GM23338 (cell line): ENCODE measurements around the gene COL4A2. TPM values are rescaled to one million over a fixed set of nuclear protein-coding genes. Genes with fewer than 3 reads are reported as not detected.

Experiments
- ATAC-seq: fragments of 200-7000 bp; cut with Tn5 transposase; 3 replicates; pipeline ENCODE4 v1.9.1; 2020
- DNase-seq: peaks from one replicate; pipeline ENCODE4 v3.0.0-alpha.2; 2015; ENCODE audit warnings: low spot score
- H2AFZ ChIP-seq: fragments of 200-600 bp; sonication (generic); 2 replicates; pipeline ENCODE4 v1.8.0; 2016; ENCODE audit warnings: antibody characterized with exemption, mild to moderate bottlenecking, moderate library complexity
- H3F3A ChIP-seq: fragments of 200-600 bp; sonication (generic); replicated peaks from 2 replicates; pipeline ENCODE4 v1.8.0; 2017; ENCODE audit warnings: antibody characterized with exemption, mixed run types, low read depth
- H3K27ac ChIP-seq: fragments of 200-600 bp; sonication (generic); 2 replicates; pipeline ENCODE4 v1.6.1; 2016; ENCODE audit warnings: low read depth
- H3K27me3 ChIP-seq: fragments of 200-600 bp; sonication (generic); 2 replicates; pipeline ENCODE4 v1.8.0; 2016; ENCODE audit warnings: mild to moderate bottlenecking, mixed run types, moderate library complexity; ENCODE audit not compliant: insufficient read depth
- H3K36me3 ChIP-seq: fragments of 200-600 bp; sonication (generic); 2 replicates; pipeline ENCODE4 v1.8.0; 2016; ENCODE audit warnings: mild to moderate bottlenecking; ENCODE audit not compliant: insufficient read depth
- H3K4me1 ChIP-seq: fragments of 200-600 bp; sonication (generic); 2 replicates; pipeline ENCODE4 v1.8.0; 2016; ENCODE audit warnings: mild to moderate bottlenecking, moderate library complexity; ENCODE audit not compliant: insufficient read depth
- H3K4me2 ChIP-seq: fragments of 200-600 bp; sonication (generic); 2 replicates; pipeline ENCODE4 v1.7.1; 2017; ENCODE audit warnings: mixed run types
- H3K4me3 ChIP-seq: fragments of 200-600 bp; sonication (generic); 2 replicates; pipeline ENCODE4 v1.6.1; 2016; ENCODE audit warnings: mixed run types
- H3K79me2 ChIP-seq: fragments of 200-600 bp; sonication (generic); replicated peaks from 2 replicates; pipeline ENCODE4 v1.8.0; 2017; ENCODE audit warnings: mild to moderate bottlenecking; ENCODE audit not compliant: insufficient read depth
- H3K9me2 ChIP-seq: fragments of 200-600 bp; sonication (generic); 2 replicates; pipeline ENCODE4 v1.8.0; 2017; ENCODE audit not compliant: insufficient read depth
- H4K20me1 ChIP-seq: fragments of 200-600 bp; sonication (generic); replicated peaks from 2 replicates; pipeline ENCODE4 v1.8.0; 2017; ENCODE audit warnings: mild to moderate bottlenecking; ENCODE audit not compliant: insufficient read depth
- H3K27ac Mint-ChIP-seq: 2 replicates; pipeline ENCODE4 v1.8.0; 2020; ENCODE audit warnings: inconsistent platforms, mild to moderate bottlenecking, moderate library complexity, mixed read lengths
- H3K27me3 Mint-ChIP-seq: 3 replicates; pipeline ENCODE4 v1.8.0; 2022; ENCODE audit warnings: low read depth, mild to moderate bottlenecking, moderate library complexity, mixed read lengths, inconsistent platforms; ENCODE audit not compliant: insufficient read depth, poor library complexity
- H3K36me3 Mint-ChIP-seq: 3 replicates; pipeline ENCODE4 v1.8.0; 2021; ENCODE audit warnings: low read depth, mild to moderate bottlenecking, inconsistent platforms, moderate library complexity, mixed read lengths
- H3K4me1 Mint-ChIP-seq: 3 replicates; pipeline ENCODE4 v1.8.0; 2020; ENCODE audit warnings: mild to moderate bottlenecking, inconsistent platforms, mixed read lengths
- H3K4me3 Mint-ChIP-seq: 3 replicates; pipeline ENCODE4 v1.8.0; 2021; ENCODE audit warnings: moderate library complexity, mild to moderate bottlenecking, inconsistent platforms, mixed read lengths
- H3K9me3 Mint-ChIP-seq: 3 replicates; pipeline ENCODE4 v1.8.0; 2020; ENCODE audit warnings: moderate library complexity, mild to moderate bottlenecking, inconsistent platforms, mixed read lengths
- CREB1 ChIP-seq: fragments of 250-450 bp; sonication (Bioruptor Pico); IDR thresholded peaks from 2 replicates; pipeline ENCODE4 v1.5.0; 2020; ENCODE audit warnings: low read depth, mild to moderate bottlenecking, moderate library complexity
- EZH2 ChIP-seq: fragments of 200-600 bp; sonication (generic); IDR thresholded peaks from one replicate; pipeline ENCODE4 v1.8.0; 2017; ENCODE audit warnings: antibody characterized with exemption, mild to moderate bottlenecking, low read depth; ENCODE audit not compliant: unreplicated experiment
- JUNB ChIP-seq: IDR thresholded peaks from one replicate; pipeline ENCODE4 v1.6.1; 2016; ENCODE audit warnings: antibody characterized with exemption; ENCODE audit not compliant: unreplicated experiment
- NANOG ChIP-seq: IDR thresholded peaks from 2 replicates; pipeline ENCODE4 v1.6.1; 2016; ENCODE audit warnings: antibody characterized with exemption, borderline replicate concordance
- POLR2AphosphoS5 ChIP-seq: IDR thresholded peaks from 2 replicates; pipeline ENCODE4 v1.6.1; 2016; ENCODE audit warnings: antibody characterized with exemption, low read depth
- STAT1 ChIP-seq: IDR thresholded peaks from one replicate; pipeline ENCODE4 v1.6.1; 2016; ENCODE audit warnings: antibody characterized with exemption; ENCODE audit not compliant: unreplicated experiment
- ZNF114 ChIP-seq: fragments of 250-450 bp; sonication (Bioruptor Pico); IDR thresholded peaks from 2 replicates; pipeline ENCODE4 v1.5.0; 2020; ENCODE audit warnings: mild to moderate bottlenecking, moderate library complexity
- ZNF331 ChIP-seq: fragments of 250-450 bp; sonication (Bioruptor Pico); IDR thresholded peaks from 2 replicates; pipeline ENCODE4 v1.5.0; 2020; ENCODE audit warnings: low read depth, mild to moderate bottlenecking, moderate library complexity
- polyA plus RNA-seq: library from polyadenylated mRNA; unstranded; fragments of >200 nt; fragmentation: Nextera tagmentation; extraction: Ambion mirVana; gene quantifications from 2 replicates; pipeline ENCODE4 v1.2.1, GENCODE V29; 2016
- total RNA-seq: library from RNA; depleted of rRNA; stranded (reverse); fragments of >200 nt; shearing (Covaris generic); gene quantifications from 2 replicates; pipeline ENCODE4 v1.2.3, GENCODE V29; 2014
- TF ChIP-seq, protein P1 (sequence below): IDR thresholded peaks from 2 replicates; pipeline ENCODE4 v1.6.1; 2016; ENCODE audit warnings: antibody characterized with exemption
- TF ChIP-seq, protein P2 (sequence below), 2 experiments: fragments of 200-600 bp in 1 of 2; sonication (generic) in 1 of 2; conservative IDR thresholded peaks; 2 replicates each; pipeline versions ENCODE4 v1.5.1 to v1.6.1; 2016 to 2017; ENCODE audit warnings: antibody characterized with exemption in 2 of 2, low read depth in 2 of 2, mild to moderate bottlenecking in 2 of 2, moderate library complexity in 1 of 2
- TF ChIP-seq, protein P3 (sequence below): fragments of 250-450 bp; sonication (Bioruptor Pico); IDR thresholded peaks from 2 replicates; pipeline ENCODE4 v1.5.0; 2020; ENCODE audit warnings: mild to moderate bottlenecking, moderate library complexity

Gene COL4A2
- total and polyA plus RNA-seq, 2 experiments from 2014 or later = 37.4 to 131 TPM

DNA sequence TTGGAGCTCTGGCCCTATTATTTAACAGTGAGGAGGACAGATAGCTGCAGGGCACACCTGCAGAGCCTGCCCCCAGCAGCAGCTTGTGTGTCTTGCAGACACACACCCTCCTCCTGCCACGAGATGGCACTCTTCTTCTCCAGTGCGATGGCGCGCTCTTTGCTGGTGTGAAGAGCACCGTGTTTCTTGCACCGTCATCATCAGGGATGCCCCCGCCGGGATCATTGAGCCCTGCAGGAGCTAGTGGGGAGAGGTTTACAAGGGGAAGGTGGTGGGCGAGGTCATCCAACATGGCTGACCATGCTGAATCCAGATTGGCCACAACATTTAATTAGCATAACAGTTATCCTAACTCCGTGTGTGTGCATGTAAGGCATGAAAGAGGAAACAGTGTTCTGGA, 148.9 kb downstream of the COL4A2 start:
- no peak for TF ChIP-seq NANOG
- TF ChIP-seq CREB1 (CRISPR knock-in tag) = peak; percentile 79
- no peak for TF ChIP-seq POLR2AphosphoS5
- no peak for TF ChIP-seq STAT1
- TF ChIP-seq, protein P1, sequence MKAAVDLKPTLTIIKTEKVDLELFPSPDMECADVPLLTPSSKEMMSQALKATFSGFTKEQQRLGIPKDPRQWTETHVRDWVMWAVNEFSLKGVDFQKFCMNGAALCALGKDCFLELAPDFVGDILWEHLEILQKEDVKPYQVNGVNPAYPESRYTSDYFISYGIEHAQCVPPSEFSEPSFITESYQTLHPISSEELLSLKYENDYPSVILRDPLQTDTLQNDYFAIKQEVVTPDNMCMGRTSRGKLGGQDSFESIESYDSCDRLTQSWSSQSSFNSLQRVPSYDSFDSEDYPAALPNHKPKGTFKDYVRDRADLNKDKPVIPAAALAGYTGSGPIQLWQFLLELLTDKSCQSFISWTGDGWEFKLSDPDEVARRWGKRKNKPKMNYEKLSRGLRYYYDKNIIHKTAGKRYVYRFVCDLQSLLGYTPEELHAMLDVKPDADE = no peak
- no peak for TF ChIP-seq ZNF114
- TF ChIP-seq, protein P2, sequence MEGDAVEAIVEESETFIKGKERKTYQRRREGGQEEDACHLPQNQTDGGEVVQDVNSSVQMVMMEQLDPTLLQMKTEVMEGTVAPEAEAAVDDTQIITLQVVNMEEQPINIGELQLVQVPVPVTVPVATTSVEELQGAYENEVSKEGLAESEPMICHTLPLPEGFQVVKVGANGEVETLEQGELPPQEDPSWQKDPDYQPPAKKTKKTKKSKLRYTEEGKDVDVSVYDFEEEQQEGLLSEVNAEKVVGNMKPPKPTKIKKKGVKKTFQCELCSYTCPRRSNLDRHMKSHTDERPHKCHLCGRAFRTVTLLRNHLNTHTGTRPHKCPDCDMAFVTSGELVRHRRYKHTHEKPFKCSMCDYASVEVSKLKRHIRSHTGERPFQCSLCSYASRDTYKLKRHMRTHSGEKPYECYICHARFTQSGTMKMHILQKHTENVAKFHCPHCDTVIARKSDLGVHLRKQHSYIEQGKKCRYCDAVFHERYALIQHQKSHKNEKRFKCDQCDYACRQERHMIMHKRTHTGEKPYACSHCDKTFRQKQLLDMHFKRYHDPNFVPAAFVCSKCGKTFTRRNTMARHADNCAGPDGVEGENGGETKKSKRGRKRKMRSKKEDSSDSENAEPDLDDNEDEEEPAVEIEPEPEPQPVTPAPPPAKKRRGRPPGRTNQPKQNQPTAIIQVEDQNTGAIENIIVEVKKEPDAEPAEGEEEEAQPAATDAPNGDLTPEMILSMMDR (conservative IDR thresholded peaks at IDR 0.05; ENCODE audit: low read depth in 2 of 2) = peak; percentile 90 to 99
- no peak for TF ChIP-seq EZH2
- no peak for TF ChIP-seq ZNF331 (CRISPR knock-in tag)
- no peak for TF ChIP-seq JUNB
- TF ChIP-seq, protein P3, sequence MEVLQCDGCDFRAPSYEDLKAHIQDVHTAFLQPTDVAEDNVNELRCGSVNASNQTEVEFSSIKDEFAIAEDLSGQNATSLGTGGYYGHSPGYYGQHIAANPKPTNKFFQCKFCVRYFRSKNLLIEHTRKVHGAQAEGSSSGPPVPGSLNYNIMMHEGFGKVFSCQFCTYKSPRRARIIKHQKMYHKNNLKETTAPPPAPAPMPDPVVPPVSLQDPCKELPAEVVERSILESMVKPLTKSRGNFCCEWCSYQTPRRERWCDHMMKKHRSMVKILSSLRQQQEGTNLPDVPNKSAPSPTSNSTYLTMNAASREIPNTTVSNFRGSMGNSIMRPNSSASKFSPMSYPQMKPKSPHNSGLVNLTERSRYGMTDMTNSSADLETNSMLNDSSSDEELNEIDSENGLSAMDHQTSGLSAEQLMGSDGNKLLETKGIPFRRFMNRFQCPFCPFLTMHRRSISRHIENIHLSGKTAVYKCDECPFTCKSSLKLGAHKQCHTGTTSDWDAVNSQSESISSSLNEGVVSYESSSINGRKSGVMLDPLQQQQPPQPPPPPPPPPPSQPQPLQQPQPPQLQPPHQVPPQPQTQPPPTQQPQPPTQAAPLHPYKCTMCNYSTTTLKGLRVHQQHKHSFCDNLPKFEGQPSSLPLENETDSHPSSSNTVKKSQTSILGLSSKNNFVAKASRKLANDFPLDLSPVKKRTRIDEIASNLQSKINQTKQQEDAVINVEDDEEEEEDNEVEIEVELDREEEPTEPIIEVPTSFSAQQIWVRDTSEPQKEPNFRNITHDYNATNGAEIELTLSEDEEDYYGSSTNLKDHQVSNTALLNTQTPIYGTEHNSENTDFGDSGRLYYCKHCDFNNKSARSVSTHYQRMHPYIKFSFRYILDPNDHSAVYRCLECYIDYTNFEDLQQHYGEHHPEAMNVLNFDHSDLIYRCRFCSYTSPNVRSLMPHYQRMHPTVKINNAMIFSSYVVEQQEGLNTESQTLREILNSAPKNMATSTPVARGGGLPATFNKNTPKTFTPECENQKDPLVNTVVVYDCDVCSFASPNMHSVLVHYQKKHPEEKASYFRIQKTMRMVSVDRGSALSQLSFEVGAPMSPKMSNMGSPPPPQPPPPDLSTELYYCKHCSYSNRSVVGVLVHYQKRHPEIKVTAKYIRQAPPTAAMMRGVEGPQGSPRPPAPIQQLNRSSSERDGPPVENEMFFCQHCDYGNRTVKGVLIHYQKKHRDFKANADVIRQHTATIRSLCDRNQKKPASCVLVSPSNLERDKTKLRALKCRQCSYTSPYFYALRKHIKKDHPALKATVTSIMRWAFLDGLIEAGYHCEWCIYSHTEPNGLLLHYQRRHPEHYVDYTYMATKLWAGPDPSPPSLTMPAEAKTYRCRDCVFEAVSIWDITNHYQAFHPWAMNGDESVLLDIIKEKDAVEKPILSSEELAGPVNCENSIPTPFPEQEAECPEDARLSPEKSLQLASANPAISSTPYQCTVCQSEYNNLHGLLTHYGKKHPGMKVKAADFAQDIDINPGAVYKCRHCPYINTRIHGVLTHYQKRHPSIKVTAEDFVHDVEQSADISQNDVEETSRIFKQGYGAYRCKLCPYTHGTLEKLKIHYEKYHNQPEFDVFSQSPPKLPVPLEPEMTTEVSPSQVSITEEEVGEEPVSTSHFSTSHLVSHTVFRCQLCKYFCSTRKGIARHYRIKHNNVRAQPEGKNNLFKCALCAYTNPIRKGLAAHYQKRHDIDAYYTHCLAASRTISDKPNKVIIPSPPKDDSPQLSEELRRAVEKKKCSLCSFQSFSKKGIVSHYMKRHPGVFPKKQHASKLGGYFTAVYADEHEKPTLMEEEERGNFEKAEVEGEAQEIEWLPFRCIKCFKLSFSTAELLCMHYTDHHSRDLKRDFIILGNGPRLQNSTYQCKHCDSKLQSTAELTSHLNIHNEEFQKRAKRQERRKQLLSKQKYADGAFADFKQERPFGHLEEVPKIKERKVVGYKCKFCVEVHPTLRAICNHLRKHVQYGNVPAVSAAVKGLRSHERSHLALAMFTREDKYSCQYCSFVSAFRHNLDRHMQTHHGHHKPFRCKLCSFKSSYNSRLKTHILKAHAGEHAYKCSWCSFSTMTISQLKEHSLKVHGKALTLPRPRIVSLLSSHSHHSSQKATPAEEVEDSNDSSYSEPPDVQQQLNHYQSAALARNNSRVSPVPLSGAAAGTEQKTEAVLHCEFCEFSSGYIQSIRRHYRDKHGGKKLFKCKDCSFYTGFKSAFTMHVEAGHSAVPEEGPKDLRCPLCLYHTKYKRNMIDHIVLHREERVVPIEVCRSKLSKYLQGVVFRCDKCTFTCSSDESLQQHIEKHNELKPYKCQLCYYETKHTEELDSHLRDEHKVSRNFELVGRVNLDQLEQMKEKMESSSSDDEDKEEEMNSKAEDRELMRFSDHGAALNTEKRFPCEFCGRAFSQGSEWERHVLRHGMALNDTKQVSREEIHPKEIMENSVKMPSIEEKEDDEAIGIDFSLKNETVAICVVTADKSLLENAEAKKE = peak; percentile 59; the same call in 1 of the 2 replicates
- H3K4me3 Mint-ChIP-seq = no peak overlapping the region
- H3F3A ChIP-seq = peaks cover 6% of the 10 kb centered on the region; the same call in 1 of the 2 replicates
- peaks cover 13% of the 10 kb centered on the region for H3K27me3 Mint-ChIP-seq
- no peaks in the 10 kb centered on the region for H3K27me3 ChIP-seq
- peaks cover 12% of the 10 kb centered on the region for H3K4me1 ChIP-seq
- no peak overlapping the region for H3K4me2 ChIP-seq
- DNase-seq (peak; percentile 91), ATAC-seq (peak; percentile 95)
- no peaks in the 10 kb centered on the region for H3K9me2 ChIP-seq
- H3K4me1 Mint-ChIP-seq = peaks cover 34% of the 10 kb centered on the region
- peak overlapping the region; percentile 95 for H3K27ac Mint-ChIP-seq
- no peak overlapping the region for H3K27ac ChIP-seq
- H3K9me3 Mint-ChIP-seq = no peaks in the 10 kb centered on the region; the same call in 2 of the 3 replicates
- H3K79me2 ChIP-seq = no peaks in the 10 kb centered on the region
- no peak overlapping the region for H3K4me3 ChIP-seq
- H2AFZ ChIP-seq = no peak overlapping the region
- H3K36me3 ChIP-seq = peaks cover 4% of the 10 kb centered on the region; the same call in 1 of the 2 replicates
- H3K36me3 Mint-ChIP-seq = peaks cover 8% of the 10 kb centered on the region
- no peaks in the 10 kb centered on the region for H4K20me1 ChIP-seq
